ENCODE results near the gene CHMP4A. TPM values are rescaled to one million over a fixed set of nuclear protein-coding genes. Genes with fewer than 3 reads are reported as not detected.

CHMP4A gene
- total and polyA plus RNA-seq, 2 of the 13 experiments (the other 11 are each of a cell fraction or from before 2014, with no cell fraction given): 83.6 to 113 TPM

DNA sequence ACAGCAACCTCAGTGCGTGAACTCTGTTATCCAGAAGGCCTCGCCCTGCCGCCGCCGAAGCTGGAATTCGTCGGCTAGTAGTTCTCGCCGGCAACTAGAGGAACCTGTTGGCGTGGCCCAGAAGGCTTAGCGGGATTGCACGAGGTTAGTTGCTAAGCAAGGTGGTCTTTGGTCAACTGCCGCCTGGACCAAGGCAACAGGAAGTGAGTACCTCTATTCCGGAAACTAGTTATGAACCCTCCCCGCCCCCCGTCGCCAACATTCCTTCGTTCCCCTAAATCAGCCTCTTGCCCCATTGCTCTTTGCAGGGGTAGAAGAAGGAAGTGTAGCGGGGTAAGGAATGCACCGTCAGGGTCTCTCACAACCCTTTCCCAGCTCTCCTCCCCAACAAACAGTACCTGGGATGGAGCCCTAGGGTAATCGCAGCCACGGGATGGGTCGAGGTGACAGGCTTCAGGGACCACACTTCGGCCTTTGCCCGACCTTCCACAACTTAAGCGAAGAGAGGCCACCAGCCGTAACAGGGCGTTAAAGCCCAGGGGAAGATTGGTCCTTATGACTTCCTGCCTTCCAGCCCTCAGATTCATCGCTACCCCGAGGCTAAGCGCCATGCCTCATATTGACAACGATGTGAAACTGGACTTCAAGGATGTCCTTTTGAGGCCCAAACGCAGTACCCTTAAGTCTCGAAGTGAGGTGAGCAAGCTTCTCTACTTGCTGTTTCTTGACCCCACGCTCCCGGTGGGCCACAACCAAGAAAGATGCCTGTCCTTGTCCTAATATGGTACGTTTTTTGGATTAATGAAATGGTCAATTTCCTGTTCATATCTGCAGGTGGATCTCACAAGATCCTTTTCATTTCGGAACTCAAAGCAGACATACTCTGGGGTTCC is 19.6 kb upstream of the CHMP4A start, which contains the start of gene GMPR2 (continued):
- peak; percentile 66 for TF ChIP-seq ZBTB38 (CRISPR knock-in tag; IDR thresholded peaks at IDR 0.05)
- TF ChIP-seq KLF6 (CRISPR knock-in tag; IDR thresholded peaks at IDR 0.05): peak; percentile 67; the same call in 1 of the 2 replicates
- peak; percentile 41 for TF ChIP-seq MED8 (CRISPR knock-in tag; IDR thresholded peaks at IDR 0.05; ENCODE audit: insufficient replicate concordance)
- peak; percentile 73 for TF ChIP-seq KMT2A (CRISPR knock-in tag; IDR thresholded peaks at IDR 0.05)
- TF ChIP-seq HNF4G (IDR thresholded peaks at IDR 0.05; ENCODE audit: borderline replicate concordance, low read depth, low read length): peak; percentile 64; the same call in 1 of the 2 replicates
- peak; percentile 54; the same call in 1 of the 2 replicates for TF ChIP-seq HNF4G (CRISPR knock-in tag; IDR thresholded peaks at IDR 0.05; ENCODE audit: borderline replicate concordance, low read depth)
- peak; percentile 97 for TF ChIP-seq NR2C2 (CRISPR knock-in tag; IDR thresholded peaks at IDR 0.05; ENCODE audit: borderline replicate concordance)
- peak; percentile 80 for TF ChIP-seq ZNF274 (CRISPR knock-in tag; IDR thresholded peaks at IDR 0.05)
- no peak for TF ChIP-seq ZNF562 (CRISPR knock-in tag; IDR thresholded peaks at IDR 0.05; ENCODE audit: borderline replicate concordance)
- no peak; the same call in 1 of the 2 replicates for TF ChIP-seq ZSCAN22 (CRISPR knock-in tag; IDR thresholded peaks at IDR 0.05)
- no peak; a peak in 1 of 4 replicates for TF ChIP-seq NR2F1 (CRISPR knock-in tag; IDR thresholded peaks at IDR 0.05)
- 0 out of 2 replicates have a peak, but pooled peaks have one; percentile 62 for TF ChIP-seq ZNF326 (CRISPR knock-in tag; IDR thresholded peaks at IDR 0.05; ENCODE audit: borderline replicate concordance)
- TF ChIP-seq, protein P1, sequence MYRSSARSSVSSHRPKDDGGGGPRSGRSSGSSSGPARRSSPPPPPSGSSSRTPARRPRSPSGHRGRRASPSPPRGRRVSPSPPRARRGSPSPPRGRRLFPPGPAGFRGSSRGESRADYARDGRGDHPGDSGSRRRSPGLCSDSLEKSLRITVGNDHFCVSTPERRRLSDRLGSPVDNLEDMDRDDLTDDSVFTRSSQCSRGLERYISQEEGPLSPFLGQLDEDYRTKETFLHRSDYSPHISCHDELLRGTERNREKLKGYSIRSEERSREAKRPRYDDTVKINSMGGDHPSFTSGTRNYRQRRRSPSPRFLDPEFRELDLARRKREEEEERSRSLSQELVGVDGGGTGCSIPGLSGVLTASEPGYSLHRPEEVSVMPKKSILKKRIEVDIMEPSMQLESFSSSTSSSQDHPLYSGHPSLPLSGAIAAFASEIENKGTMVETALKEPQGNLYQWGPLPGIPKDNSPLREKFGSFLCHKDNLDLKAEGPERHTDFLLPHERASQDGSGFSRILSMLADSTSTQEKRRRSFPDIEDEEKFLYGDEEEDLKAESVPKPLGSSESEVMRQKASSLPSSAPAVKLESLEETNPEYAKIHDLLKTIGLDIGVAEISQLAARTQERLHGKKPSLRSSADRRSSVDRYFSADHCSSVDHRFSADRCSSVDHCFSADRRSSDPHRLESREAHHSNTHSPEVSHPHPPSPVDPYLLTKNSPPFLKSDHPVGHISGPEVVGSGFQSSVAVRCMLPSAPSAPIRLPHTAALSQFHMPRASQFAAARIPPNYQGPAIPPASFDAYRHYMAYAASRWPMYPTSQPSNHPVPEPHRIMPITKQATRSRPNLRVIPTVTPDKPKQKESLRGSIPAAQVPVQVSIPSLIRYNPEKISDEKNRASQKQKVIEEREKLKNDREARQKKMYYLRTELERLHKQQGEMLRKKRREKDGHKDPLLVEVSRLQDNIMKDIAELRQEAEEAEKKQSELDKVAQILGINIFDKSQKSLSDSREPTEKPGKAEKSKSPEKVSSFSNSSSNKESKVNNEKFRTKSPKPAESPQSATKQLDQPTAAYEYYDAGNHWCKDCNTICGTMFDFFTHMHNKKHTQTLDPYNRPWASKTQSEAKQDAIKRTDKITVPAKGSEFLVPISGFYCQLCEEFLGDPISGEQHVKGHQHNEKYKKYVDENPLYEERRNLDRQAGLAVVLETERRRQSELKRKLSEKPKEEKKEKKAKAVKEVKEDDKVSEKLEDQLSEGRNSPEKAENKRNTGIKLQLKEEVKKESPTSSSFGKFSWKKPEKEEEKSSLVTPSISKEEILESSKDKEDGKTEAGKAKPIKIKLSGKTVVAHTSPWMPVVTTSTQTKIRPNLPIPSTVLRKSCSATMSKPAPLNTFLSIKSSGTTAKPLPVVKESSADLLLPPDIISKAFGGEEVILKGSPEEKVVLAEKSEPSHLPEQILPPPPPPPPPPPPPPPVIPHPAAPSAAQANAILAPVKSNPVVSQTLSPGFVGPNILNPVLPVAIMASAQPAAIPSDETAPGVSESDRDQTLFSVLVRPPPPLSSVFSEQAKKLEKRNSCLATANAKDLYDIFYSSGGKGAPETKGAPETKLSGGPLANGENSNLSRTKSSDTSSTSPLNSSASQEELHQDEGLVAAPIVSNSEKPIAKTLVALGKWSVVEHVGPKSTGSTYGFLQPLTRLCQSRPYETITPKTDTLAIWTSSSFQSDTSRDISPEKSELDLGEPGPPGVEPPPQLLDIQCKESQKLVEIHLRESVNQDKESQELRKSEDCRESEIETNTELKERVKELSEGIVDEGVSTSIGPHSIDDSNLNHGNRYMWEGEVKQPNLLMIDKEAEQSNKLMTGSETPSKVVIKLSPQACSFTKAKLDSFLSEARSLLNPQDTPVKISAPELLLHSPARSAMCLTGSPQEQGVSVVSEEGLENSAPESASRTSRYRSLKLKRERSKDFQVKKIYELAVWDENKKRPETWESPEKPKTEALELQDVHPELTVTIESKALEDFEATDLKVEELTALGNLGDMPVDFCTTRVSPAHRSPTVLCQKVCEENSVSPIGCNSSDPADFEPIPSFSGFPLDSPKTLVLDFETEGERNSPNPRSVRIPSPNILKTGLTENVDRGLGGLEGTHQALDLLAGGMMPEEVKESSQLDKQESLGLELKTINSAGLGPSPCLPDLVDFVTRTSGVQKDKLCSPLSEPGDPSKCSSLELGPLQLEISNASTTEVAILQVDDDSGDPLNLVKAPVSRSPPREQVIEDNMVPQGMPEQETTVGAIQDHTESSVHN (CRISPR knock-in tag; IDR thresholded peaks at IDR 0.05): peak; percentile 41; the same call in 1 of the 2 replicates
- TF ChIP-seq, protein P2, sequence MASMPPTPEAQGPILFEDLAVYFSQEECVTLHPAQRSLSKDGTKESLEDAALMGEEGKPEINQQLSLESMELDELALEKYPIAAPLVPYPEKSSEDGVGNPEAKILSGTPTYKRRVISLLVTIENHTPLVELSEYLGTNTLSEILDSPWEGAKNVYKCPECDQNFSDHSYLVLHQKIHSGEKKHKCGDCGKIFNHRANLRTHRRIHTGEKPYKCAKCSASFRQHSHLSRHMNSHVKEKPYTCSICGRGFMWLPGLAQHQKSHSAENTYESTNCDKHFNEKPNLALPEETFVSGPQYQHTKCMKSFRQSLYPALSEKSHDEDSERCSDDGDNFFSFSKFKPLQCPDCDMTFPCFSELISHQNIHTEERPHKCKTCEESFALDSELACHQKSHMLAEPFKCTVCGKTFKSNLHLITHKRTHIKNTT (CRISPR knock-in tag; IDR thresholded peaks at IDR 0.05): no peak; the same call in 1 of the 2 replicates
- TF ChIP-seq KMT2B (CRISPR knock-in tag; IDR thresholded peaks at IDR 0.05): peak; percentile 90; the same call in 1 of the 2 replicates
- peak; percentile 85; the same call in 1 of the 2 replicates for TF ChIP-seq ZNF563 (CRISPR knock-in tag; IDR thresholded peaks at IDR 0.05)
- 0 out of 2 replicates have a peak, but pooled peaks have one; percentile 34 for TF ChIP-seq ZNF788 (CRISPR knock-in tag; IDR thresholded peaks at IDR 0.05; ENCODE audit: borderline replicate concordance)
- no peak for TF ChIP-seq CENPX (CRISPR knock-in tag; IDR thresholded peaks at IDR 0.05)
- TF ChIP-seq BHLHE40 (IDR thresholded peaks at IDR 0.05; ENCODE audit: low read length): no peak
- peak; percentile 96 for TF ChIP-seq ZFX (CRISPR knock-in tag; IDR thresholded peaks at IDR 0.05; ENCODE audit: low read depth)

Data from HepG2 (cell line).